Measurements from ENCODE around the gene GTF2A2.
A peak's percentile ranks its signal among the peaks of the same experiment; 100 is the strongest.
"Not testable (repeated sequence)": the region's sequence is repeated elsewhere in the genome, so short reads cannot be mapped to it uniquely, and the experiment has no call there.

GTF2A2 gene

GRCh38 chr15:59674361-59674877 is 17.1 kb upstream of the GTF2A2 start:
- DNase-seq (ENCODE audit: low read depth, low spot score): no peak

DNA sequence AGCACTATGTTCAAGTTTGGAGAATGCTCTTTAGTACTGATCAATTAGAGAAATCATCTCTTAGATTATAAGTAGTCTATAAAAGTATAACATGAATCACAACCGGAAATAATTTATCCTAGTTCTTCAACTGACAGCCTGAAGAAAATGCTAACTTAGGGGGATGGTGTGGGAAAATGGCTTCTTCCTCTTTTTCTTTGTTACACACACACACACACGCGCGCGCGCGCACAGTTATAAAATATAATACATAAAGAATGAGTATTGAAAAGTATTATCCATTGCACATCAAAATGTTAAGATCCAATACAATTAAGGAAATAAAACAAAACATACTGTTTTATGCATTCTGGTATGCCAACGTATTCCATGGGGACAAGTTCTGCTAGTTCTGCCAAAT is 11.2 kb upstream of the GTF2A2 start:
- no peak for DNase-seq (ENCODE audit: low read depth, low spot score)

- no peak for DNase-seq (ENCODE audit: low read depth, low spot score)
Measured at GRCh38 chr15:59662260-59662659, 4.9 kb upstream of the GTF2A2 start.

GRCh38 chr15:59659366-59659765 is 2.1 kb upstream of the GTF2A2 start:
- no peak for DNase-seq (ENCODE audit: low read depth, low spot score)

DNA sequence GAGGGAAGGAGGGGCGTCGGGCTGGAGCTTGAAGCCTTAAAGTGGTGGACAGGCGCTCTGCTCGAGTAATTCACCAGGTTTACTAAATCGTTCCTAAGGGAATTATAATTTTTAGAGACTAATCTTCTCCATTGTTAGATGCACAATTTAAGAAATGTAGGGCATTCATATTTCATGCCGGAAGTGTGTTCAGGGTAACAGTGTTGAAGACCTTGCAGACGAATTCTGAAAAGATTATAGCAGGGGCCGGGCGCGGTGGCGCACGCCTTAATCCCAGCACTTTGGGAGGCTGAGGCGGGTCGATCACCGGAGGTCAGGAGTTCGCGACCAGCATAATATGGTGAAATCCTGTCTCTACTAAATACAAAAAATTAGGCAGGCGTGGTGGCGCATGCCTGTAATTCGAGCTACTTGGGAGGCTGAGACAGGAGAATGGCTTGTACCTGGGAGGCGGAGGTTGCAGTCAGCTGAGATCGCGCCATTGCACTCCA is 365 bp upstream of the GTF2A2 start:
- no peak for DNase-seq (ENCODE audit: low read depth, low spot score)

- no peak for DNase-seq (ENCODE audit: low read depth, low spot score)
Measured at GRCh38 chr15:59654046-59654445, 3.3 kb downstream of the GTF2A2 start.

DNA sequence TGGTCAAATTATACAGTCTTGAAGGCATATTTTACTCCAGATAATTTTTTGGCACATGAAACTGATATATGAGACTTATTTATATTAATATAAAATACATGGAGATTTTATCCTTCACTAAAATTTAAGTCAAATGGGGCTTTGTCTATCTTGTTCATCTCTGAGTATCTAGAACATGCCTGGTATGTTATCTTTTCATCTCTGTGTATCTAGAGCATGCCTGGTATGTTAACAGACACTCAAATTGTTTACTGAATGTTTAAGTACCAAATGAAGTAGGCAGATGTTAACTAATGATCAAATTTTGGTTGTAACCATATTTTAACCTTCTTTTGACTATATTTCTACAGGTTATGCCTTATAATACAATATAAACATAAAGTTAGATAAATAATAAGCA is 7.7 kb downstream of the GTF2A2 start:
- DNase-seq (ENCODE audit: low read depth, low spot score): no peak

DNA sequence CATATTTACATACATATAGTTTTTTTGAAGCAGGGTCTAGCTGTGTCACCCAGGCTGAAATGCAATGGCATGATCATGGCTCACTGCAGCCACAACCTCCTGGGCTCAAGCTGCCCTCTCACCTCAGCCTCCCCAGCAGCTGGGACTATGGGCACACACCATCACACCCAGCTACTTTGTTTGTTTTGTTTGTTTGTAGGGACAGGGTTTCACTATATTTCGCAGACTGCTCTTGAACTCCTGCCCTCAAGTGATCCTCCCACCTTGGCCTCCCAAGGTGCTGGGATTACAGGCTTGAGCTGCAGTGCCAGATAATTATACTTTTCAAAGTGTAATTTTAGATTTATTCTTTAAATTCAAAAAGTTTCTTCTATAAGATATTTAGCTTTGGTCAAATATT is 10.2 kb downstream of the GTF2A2 start:
- no peak for DNase-seq (ENCODE audit: low read depth, low spot score)

DNA sequence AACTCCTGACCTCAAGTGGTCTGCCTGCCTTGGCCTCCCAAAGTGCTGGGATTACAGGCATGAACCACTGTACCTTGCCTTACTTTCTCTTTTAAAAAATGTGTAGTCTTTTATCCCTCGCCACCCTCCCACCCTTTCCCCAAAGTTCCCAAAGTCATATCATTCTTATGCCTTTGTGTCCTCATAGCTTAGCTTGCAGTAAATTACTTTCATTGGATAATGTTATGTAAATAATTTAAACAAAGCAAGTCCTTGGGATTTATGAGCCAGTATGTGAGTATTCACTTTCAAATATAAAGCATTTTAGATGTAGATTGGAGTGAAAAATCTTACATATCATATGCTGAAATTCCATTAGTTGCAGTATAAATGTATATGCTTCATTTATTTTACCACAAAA is 11.0 kb downstream of the GTF2A2 start:
- DNase-seq (ENCODE audit: low read depth, low spot score): no peak

GRCh38 chr15:59645812-59646211 is 11.5 kb downstream of the GTF2A2 start:
- DNase-seq (ENCODE audit: low read depth, low spot score): not testable (repeated sequence)

DNA sequence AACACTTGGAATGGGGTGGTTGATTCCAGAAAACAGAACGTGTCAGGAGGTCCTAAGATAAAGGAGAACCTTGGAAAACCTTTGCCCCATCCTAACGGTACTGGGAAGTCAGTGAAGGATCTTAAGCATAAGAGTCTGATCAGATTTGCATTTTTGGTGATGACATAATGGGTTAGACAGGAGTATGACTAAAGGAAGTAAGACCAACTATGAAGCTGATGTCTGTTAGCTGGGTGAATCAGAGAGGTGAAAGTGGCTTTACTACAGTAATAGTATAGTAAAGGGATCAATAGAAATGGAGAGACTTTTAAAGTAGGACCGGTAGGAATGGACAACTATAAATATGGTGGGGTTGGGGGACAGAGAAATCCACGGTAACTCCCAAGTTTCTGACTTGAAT is 12.6 kb downstream of the GTF2A2 start:
- DNase-seq (ENCODE audit: low read depth, low spot score): no peak

GRCh38 chr15:59642351-59642750 is 15.0 kb downstream of the GTF2A2 start:
- DNase-seq (ENCODE audit: low read depth, low spot score): no peak

DNA sequence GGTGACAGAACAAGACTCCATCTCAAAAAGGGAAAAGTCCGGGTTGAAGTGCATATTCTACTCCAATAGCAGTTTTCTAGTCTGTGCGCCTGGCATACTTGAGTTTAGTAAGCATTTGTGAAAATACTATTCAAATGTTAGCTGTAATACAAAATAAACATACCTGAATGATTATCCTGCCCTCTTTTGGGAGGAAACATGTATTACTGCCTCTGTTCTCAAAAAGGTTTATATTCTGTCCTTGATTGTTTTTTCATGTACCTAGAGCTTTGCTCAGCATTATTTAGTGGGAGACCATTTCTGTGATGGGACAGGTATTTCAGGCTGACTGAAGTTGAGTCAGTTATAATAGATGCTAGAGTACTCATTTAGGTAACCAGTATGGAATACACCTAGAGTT is 19.8 kb downstream of the GTF2A2 start:
- DNase-seq (ENCODE audit: low read depth, low spot score): not testable (repeated sequence)

DNA sequence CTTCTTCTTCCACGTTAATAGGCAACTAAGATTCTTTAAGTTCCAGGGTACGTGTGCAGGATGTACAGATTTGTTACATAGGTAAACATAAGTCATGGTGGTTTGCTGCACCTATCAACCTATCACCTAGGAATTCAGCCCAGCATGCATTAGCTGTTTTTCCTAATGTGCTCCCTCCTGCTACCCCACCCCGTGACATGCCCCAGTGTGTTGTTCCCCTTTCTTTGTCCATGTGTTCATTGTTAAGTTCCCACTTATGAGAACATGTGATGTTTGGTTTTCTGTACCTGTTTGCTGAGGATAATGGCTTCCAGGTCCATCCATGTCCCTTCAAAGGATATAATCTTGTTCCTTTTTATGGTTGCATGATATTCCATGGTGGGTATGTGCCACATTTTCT is 21.1 kb downstream of the GTF2A2 start:
- DNase-seq (ENCODE audit: low read depth, low spot score): no peak

DNA sequence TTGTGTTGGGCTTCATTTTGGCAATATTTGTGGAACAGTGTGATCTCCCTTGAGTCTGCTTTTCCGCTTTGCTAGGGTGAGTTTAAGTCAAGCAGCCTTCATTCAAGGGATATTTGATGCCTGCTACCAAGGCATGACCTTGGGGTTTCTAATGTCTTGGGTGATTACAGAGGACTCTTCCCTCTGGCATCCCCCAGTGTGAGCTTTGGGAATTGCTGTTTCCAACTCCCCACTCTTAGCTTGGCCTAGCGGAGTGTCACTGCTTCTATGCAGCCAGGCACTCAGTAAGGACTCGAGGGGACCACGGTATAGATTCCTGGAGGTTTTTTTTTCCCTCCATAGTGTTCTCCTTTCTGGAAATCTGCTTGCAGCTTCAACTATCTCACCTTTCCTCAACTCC is 24.6 kb downstream of the GTF2A2 start:
- DNase-seq (ENCODE audit: low read depth, low spot score): no peak

- peak; percentile 12 for DNase-seq (ENCODE audit: low read depth, low spot score)
Measured at GRCh38 chr15:59622289-59622688, 35.0 kb downstream of the GTF2A2 start.

- DNase-seq (ENCODE audit: low read depth, low spot score): no peak
Measured at GRCh38 chr15:59618406-59618805, 38.9 kb downstream of the GTF2A2 start.

GRCh38 chr15:59616379-59616778 is 40.9 kb downstream of the GTF2A2 start:
- DNase-seq (ENCODE audit: low read depth, low spot score): no peak

GRCh38 chr15:59615661-59616060 is 41.7 kb downstream of the GTF2A2 start:
- no peak for DNase-seq (ENCODE audit: low read depth, low spot score)

- DNase-seq (ENCODE audit: low read depth, low spot score): no peak
Measured at GRCh38 chr15:59614153-59614552, 43.2 kb downstream of the GTF2A2 start.

DNA sequence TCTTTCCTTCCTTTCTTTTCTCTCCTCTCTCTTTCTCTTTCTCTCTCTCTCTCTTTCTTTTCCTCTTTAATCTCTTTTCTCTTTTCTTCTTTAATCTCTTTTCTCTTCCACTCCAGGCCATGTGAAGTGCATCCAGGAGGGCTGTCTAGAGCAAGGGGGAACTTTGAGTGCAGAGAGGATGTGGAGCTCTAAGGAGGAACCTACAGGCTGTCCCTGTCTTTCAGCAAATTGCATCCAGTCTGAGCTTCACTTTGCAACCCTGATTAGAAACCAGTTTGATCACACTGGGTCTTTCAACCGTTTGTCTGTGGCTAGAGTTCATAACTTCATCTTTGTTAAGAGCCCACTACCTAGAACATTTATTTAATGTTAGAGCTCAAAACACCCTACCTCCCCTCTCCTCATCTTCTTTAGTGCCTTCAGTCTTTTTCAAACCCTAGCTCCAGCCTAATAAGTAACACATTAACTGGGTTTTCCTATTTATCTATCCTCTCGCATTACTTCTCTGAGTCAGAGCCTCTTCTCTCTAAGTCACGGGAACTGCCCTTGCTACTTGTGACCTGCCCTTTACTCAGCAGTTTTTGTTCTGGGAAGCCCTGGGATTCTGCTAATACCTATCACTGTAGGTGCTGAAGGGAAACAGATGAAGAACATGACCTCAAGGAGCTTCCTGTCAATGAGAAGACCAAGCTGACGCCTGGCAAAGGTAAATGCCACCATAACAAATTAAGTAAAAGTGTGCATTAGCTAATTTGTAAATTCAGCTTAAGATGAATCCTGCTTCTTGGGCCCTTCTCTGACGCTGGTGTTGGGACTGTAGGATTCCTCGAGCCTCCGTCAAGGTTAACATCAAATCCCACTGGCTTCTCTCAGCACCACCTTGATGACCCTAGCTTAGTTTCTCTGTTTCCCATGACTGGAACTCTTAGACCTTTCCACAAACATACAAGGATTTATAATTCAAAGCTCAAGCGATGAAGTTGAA is 45.7 kb downstream of the GTF2A2 start, which contains the start of gene GCNT3:
Gene GCNT3, plus strand, starts transcription at position 508 of the 985 bp plus-strand sequence. CDS start 6,456 bp downstream, outside the sequence.
- no peak for DNase-seq (ENCODE audit: low read depth, low spot score)

DNA sequence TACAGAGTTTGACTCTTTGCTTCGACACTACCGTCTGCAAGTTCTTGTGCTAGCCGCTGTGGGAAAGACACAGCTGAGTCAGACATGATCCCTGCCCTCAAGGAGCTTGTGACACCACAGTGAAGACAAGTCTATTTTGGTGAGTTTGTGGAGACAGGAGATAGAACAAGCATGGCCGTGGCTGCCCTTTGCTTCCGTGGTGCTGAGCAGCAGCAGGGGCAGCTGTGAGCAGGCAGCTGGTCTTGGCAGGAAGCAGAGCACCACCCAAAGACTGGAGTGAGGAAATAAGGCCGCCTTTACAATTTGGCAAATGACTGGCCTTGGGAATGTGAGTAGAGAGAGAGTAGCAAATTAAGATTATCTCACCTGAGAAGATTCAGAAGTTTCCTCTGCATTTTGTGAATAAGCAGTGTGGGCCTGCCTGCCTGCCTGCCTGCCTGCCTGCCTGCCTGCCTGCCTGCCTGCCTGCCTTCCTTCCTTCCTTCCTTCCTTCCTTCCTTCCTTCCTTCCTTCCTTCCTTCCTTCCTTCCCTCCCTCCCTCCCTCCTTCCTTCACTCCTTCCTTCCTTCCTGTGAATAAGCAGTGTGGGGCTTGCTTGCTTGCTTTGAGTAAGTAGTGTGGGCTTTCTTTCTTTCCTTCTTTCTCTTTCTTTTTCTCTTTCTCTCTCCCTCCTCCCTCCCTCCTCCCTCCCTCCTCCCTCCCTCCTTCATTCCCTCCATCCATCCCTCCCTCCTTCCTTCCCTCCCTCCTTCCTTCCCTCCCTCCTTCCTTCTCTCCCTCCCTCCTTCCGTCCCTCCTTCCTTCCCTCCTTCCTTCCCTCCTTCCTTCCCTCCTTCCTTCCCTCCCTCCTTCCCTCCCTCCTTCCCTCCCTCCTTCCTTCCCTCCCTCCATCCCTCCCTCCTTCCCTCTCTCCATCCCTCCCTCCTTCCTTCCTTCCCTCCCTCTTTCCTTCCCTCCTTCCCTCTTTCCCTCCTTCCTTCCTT is 47.3 kb downstream of the GTF2A2 start:
- no peak for DNase-seq (ENCODE audit: low read depth, low spot score)
